Cardiac muscle cell (in vitro differentiated cells and primary cell): ENCODE measurements around the gene BICD2. TPM values are rescaled to one million over a fixed set of nuclear protein-coding genes. Genes with fewer than 3 reads are reported as not detected.

ENCODE experiments used
- DNase-seq, 2 donors: peaks; one replicate each; pipeline versions ENCODE4 v3.0.0 to v3.0.0-alpha.2; 2010 to 2017; ENCODE audit warnings: low read depth in 1 of 2, low spot score in 1 of 2
- H3K27ac ChIP-seq: fragments of 200-600 bp; sonication (generic); 2 replicates; pipeline ENCODE4 v1.5.1; 2016
- H3K27me3 ChIP-seq: fragments of 200-600 bp; sonication (generic); 2 replicates; pipeline ENCODE4 v1.6.0; 2016; ENCODE audit warnings: control low read depth
- H3K36me3 ChIP-seq: fragments of 200-600 bp; sonication (generic); 2 replicates; pipeline ENCODE4 v1.5.1; 2016; ENCODE audit warnings: control low read depth
- H3K4me1 ChIP-seq: fragments of 200-600 bp; sonication (generic); 2 replicates; pipeline ENCODE4 v1.8.1; 2017; ENCODE audit warnings: low read depth, mild to moderate bottlenecking, mixed run types
- H3K4me3 ChIP-seq: fragments of 200-600 bp; sonication (generic); 2 replicates; pipeline ENCODE4 v1.5.1; 2016; ENCODE audit warnings: mild to moderate bottlenecking
- H3K9me3 ChIP-seq: fragments of 200-600 bp; sonication (generic); 2 replicates; pipeline ENCODE4 v1.5.1; 2017; ENCODE audit warnings: low read depth, mild to moderate bottlenecking, control low read depth
- CTCF ChIP-seq: IDR thresholded peaks from 2 replicates; pipeline ENCODE4 v1.5.1; 2012; ENCODE audit warnings: low read depth, mild to moderate bottlenecking, low read length
- polyA plus RNA-seq: library from polyadenylated mRNA; unstranded; fragments of >200 nt; fragmentation: Nextera tagmentation; extraction: Ambion mirVana; gene quantifications from 2 replicates; pipeline ENCODE4 v1.2.1, GENCODE V29; 2016
- total RNA-seq: library from RNA; depleted of rRNA; stranded (reverse); fragments of >200 nt; gene quantifications from 2 replicates; pipeline ENCODE4 v1.2.3, GENCODE V29; 2016

The BICD2 gene
- total and polyA plus RNA-seq, 2 experiments from 2014 or later = 19.0 to 36.5 TPM

GRCh38 chr9:92738661-92739081, 26.0 kb downstream of the BICD2 start:
- H3K27me3 ChIP-seq = no peaks in the 10 kb centered on the region
- H3K9me3 ChIP-seq = no peaks in the 10 kb centered on the region
- no peak overlapping the region for H3K27ac ChIP-seq
- TF ChIP-seq CTCF = no peak
- peak in 1 of 2 donors; percentile 33 for DNase-seq
- H3K36me3 ChIP-seq = no peaks in the 10 kb centered on the region
- peaks cover 12% of the 10 kb centered on the region for H3K4me1 ChIP-seq
- H3K4me3 ChIP-seq = no peak overlapping the region

GRCh38 chr9:92737611-92738299, 26.9 kb downstream of the BICD2 start:
- Histone ChIP-seq H3K27me3 (no peaks in the 10 kb centered on the region), H3K9me3 (no peaks in the 10 kb centered on the region), H3K27ac (no peak overlapping the region), H3K4me3 (no peak overlapping the region), H3K36me3 (no peaks in the 10 kb centered on the region), H3K4me1 (peaks cover 12% of the 10 kb centered on the region)
- DNase-seq = no peak
- TF ChIP-seq CTCF = no peak

- Histone ChIP-seq H3K27me3 (no peaks in the 10 kb centered on the region), H3K4me3 (no peak overlapping the region), H3K27ac (no peak overlapping the region), H3K36me3 (no peaks in the 10 kb centered on the region), H3K4me1 (peaks cover 12% of the 10 kb centered on the region), H3K9me3 (no peaks in the 10 kb centered on the region)
- TF ChIP-seq CTCF = no peak
- peak in 1 of 2 donors; percentile 73 for DNase-seq
These were observed 27.4 kb downstream of the BICD2 start for GRCh38 chr9:92737216-92737606.

GRCh38 chr9:92736563-92737215, 27.9 kb downstream of the BICD2 start:
- Histone ChIP-seq H3K4me3 (no peak overlapping the region), H3K9me3 (no peaks in the 10 kb centered on the region), H3K36me3 (no peaks in the 10 kb centered on the region), H3K27me3 (no peaks in the 10 kb centered on the region), H3K4me1 (peaks cover 12% of the 10 kb centered on the region), H3K27ac (no peak overlapping the region)
- no peak for DNase-seq
- no peak for TF ChIP-seq CTCF

GRCh38 chr9:92735636-92736562, 28.7 kb downstream of the BICD2 start:
- Histone ChIP-seq H3K4me1 (peaks cover 11% of the 10 kb centered on the region), H3K36me3 (no peaks in the 10 kb centered on the region), H3K27me3 (no peaks in the 10 kb centered on the region), H3K4me3 (no peak overlapping the region), H3K9me3 (no peaks in the 10 kb centered on the region), H3K27ac (no peak overlapping the region)
- DNase-seq = no peak
- TF ChIP-seq CTCF = no peak
